Body of pancreas (tissue), 4 donors: ENCODE results near the gene LRRFIP1.

Experiments used
- CTCF ChIP-seq, 7 experiments: fragments of 450-650 bp in 4 of 7; fragments of 200-600 bp in 3 of 7; sonication (generic) in 3 of 7; IDR thresholded peaks; one replicate each; pipeline ENCODE4 v1.5.1; 2016 to 2019; ENCODE audit warnings: antibody characterized with exemption in 7 of 7
- POLR2A ChIP-seq, 3 donors: fragments of 450-650 bp; IDR thresholded peaks; one replicate each; pipeline ENCODE4 v1.6.1; 2016; ENCODE audit warnings: antibody characterized with exemption in 3 of 3, mild to moderate bottlenecking in 2 of 3

GRCh38 chr2:237602409-237602808 is 25.0 kb upstream of the LRRFIP1 start:
- no peak for TF ChIP-seq POLR2A (IDR thresholded peaks at IDR 0.05)
- TF ChIP-seq CTCF (IDR thresholded peaks at IDR 0.05): no peak
